Measurements from ENCODE around the gene ZNF155. TPM values are rescaled to one million over a fixed set of nuclear protein-coding genes. Genes with fewer than 3 reads are reported as not detected.

Gene ZNF155
- total and polyA plus RNA-seq, 7 donors, result 1.8 to 8.2 (median 5.5) TPM

- 0% methylated on average over 48 of the region's 48 CpGs for WGBS, 2 donors
- peak; percentile 35 to 84 (median 77) for TF ChIP-seq POLR2AphosphoS5 (IDR thresholded peaks at IDR 0.05)
- TF ChIP-seq EP300 (IDR thresholded peaks at IDR 0.05), result peak in 1 of 4 donors; percentile 10
- peak in 1 of 4 experiments; percentile 14 for TF ChIP-seq CTCF (IDR thresholded peaks at IDR 0.05)
- TF ChIP-seq POLR2A (IDR thresholded peaks at IDR 0.05), result peak in 1 of 2 donors; percentile 26
- DNase-seq, result peak; percentile 96
- Histone ChIP-seq H3K9me3 (peaks cover 0 to 16% (median 6%) of the 10 kb centered on the region in 4 donors), H3K27ac (peak within 1 kb of the TSS; percentile 69 to 81 (median 80)), H3K36me3 (peaks cover 9 to 15% (median 10%) of the 10 kb centered on the region in 4 donors), H3K4me3 (peak within 1 kb of the TSS; percentile 57 to 85 (median 69)), H3K4me1 (peaks cover 0 to 19% (median 12%) of the 10 kb centered on the region in 4 donors), H3K27me3 (no peaks in the 10 kb centered on the region)
- intact Hi-C loops (cut with DNase I), result loop anchor here (1.0 to 5.0 kb wide), 6 partner anchors 18 to 109 kb away; partner anchors contain the start of genes ZNF155, ZNF221, ZNF223 and ZNF224
Measured at GRCh38 chr19:44002566-44003460, 18.8 kb downstream of the ZNF155 start, which contains the start of gene ZNF230. ZNF230 (plus strand) TSS chr19:44002957; CDS start chr19:44007079, 4,122 bp downstream.

GRCh38 chr19:44003461-44004009, 19.5 kb downstream of the ZNF155 start:
- 2 to 3% methylated on average over 15 of the region's 15 CpGs for WGBS, 2 donors
- no peak for DNase-seq
- intact Hi-C loops (cut with DNase I), result loop anchor here (2.0 to 5.0 kb wide), 4 partner anchors 19 to 109 kb away; partner anchors contain the start of genes ZNF155, ZNF221, ZNF225 and ZNF45
- H3K27me3 ChIP-seq, result no peaks in the 10 kb centered on the region
- peaks cover 0 to 19% (median 12%) of the 10 kb centered on the region in 4 donors for H3K4me1 ChIP-seq
- H3K4me3 ChIP-seq, result peak overlapping the region; percentile 57 to 85 (median 69)
- H3K27ac ChIP-seq, result peak overlapping the region; percentile 69 to 81 (median 80)
- H3K36me3 ChIP-seq, result peaks cover 12 to 23% (median 17%) of the 10 kb centered on the region in 4 donors
- TF ChIP-seq POLR2AphosphoS5 (IDR thresholded peaks at IDR 0.05) (no peak), CTCF (IDR thresholded peaks at IDR 0.05) (no peak), POLR2A (IDR thresholded peaks at IDR 0.05) (no peak), EP300 (IDR thresholded peaks at IDR 0.05) (no peak)
- peaks cover under 1 to 20% (median 8%) of the 10 kb centered on the region in 4 donors for H3K9me3 ChIP-seq

GRCh38 chr19:44005973-44006372, 22.0 kb downstream of the ZNF155 start:
- TF ChIP-seq POLR2AphosphoS5 (IDR thresholded peaks at IDR 0.05) (no peak), CTCF (IDR thresholded peaks at IDR 0.05) (no peak), EP300 (IDR thresholded peaks at IDR 0.05) (no peak), POLR2A (IDR thresholded peaks at IDR 0.05) (no peak)
- H3K4me3 ChIP-seq, result no peak overlapping the region
- H3K36me3 ChIP-seq, result peaks cover 36 to 47% (median 42%) of the 10 kb centered on the region in 4 donors
- WGBS, 2 donors, result 85 to 97% methylated on average over 1 of the region's 1 CpG
- no peak overlapping the region for H3K27ac ChIP-seq
- no peaks in the 10 kb centered on the region for H3K27me3 ChIP-seq
- H3K4me1 ChIP-seq, result peaks cover 0 to 19% (median 12%) of the 10 kb centered on the region in 4 donors
- intact Hi-C loops (cut with DNase I), result loop anchor here (5.0 kb wide), 1 partner anchor 211 kb away; no protein-coding TSS in a partner anchor
- DNase-seq, result no peak
- peaks cover 14 to 41% (median 25%) of the 10 kb centered on the region in 4 donors for H3K9me3 ChIP-seq

GRCh38 chr19:44007473-44007872, 23.5 kb downstream of the ZNF155 start:
- 98 to 99% methylated on average over 6 of the region's 6 CpGs for WGBS, 2 donors
- no peak for TF ChIP-seq CTCF (IDR thresholded peaks at IDR 0.05)
- no peak for TF ChIP-seq POLR2A (IDR thresholded peaks at IDR 0.05)
- TF ChIP-seq POLR2AphosphoS5 (IDR thresholded peaks at IDR 0.05), result no peak
- no peak for TF ChIP-seq EP300 (IDR thresholded peaks at IDR 0.05)
- no peaks in the 10 kb centered on the region for H3K27me3 ChIP-seq
- peaks cover 0 to 12% (median 10%) of the 10 kb centered on the region in 4 donors for H3K4me1 ChIP-seq
- H3K27ac ChIP-seq, result no peak overlapping the region
- no peak overlapping the region for H3K4me3 ChIP-seq
- no peak for DNase-seq
- intact Hi-C loops (cut with DNase I), result loop anchor here (5.0 kb wide), 1 partner anchor 210 kb away; no protein-coding TSS in a partner anchor
- peaks cover 39 to 62% (median 56%) of the 10 kb centered on the region in 4 donors for H3K36me3 ChIP-seq
- peaks cover 14 to 50% (median 38%) of the 10 kb centered on the region in 4 donors for H3K9me3 ChIP-seq

Data from sigmoid colon (tissue), 7 donors.